ENCODE data around the gene AGAP1. TPM values are rescaled to one million over a fixed set of nuclear protein-coding genes. Genes with fewer than 3 reads are reported as not detected.

The AGAP1 gene
- total RNA-seq, 3 donors from 2014 or later (not counting 1 experiment from before 2014, with no cell fraction given): 42.0 to 56.4 (median 45.7) TPM

DNA sequence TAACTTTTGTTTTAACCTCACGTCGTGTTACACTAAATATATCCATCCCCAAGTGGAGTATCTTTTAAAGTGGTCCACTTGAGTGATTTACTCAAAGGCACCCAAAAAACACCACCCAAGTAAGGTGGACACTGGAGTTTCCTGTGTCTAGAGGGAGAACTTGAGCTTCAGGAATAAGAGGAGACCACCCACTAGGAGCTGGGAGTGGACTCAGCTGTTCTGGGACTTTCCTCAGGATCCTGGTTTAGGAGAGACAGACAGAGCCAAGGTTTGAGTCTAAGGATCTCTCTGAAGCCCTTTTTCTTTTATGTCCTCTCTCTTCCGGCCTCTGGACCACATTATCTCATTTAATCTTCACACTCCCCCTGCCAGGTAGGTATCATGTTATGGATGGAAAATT, 523.6 kb downstream of the AGAP1 start:
- Histone ChIP-seq H3K9me3 (ENCODE audit: control insufficient read depth, insufficient read depth, low read length) (no peaks in the 10 kb centered on the region), H3K27me3 (ENCODE audit: control insufficient read depth, insufficient read depth, low read length) (no peaks in the 10 kb centered on the region), H3K27ac (ENCODE audit: low read length) (no peak overlapping the region), H3K36me3 (ENCODE audit: control insufficient read depth, insufficient read depth, low read length) (no peaks in the 10 kb centered on the region), H3K4me3 (ENCODE audit: low read length) (no peak overlapping the region), H3K4me1 (ENCODE audit: control insufficient read depth, insufficient read depth, low read length) (no peaks in the 10 kb centered on the region)
- WGBS (ENCODE audit: insufficient coverage): no CpG with 5 or more reads among the region's 3 CpGs
- H3K9me3 Mint-ChIP-seq: no peaks in the 10 kb centered on the region
- no peak overlapping the region for H3K4me3 Mint-ChIP-seq
- DNase-seq (no peak), ATAC-seq (no peak)
- peaks cover 15 to 16% of the 10 kb centered on the region in 2 donors for H3K4me1 Mint-ChIP-seq
- intact Hi-C loops (cut with micrococcal nuclease): no loop called here
- H3K27me3 Mint-ChIP-seq (ENCODE audit: low read depth in 2 of 2): peaks cover 4 to 9% of the 10 kb centered on the region in 2 donors
- TF ChIP-seq, protein P1, sequence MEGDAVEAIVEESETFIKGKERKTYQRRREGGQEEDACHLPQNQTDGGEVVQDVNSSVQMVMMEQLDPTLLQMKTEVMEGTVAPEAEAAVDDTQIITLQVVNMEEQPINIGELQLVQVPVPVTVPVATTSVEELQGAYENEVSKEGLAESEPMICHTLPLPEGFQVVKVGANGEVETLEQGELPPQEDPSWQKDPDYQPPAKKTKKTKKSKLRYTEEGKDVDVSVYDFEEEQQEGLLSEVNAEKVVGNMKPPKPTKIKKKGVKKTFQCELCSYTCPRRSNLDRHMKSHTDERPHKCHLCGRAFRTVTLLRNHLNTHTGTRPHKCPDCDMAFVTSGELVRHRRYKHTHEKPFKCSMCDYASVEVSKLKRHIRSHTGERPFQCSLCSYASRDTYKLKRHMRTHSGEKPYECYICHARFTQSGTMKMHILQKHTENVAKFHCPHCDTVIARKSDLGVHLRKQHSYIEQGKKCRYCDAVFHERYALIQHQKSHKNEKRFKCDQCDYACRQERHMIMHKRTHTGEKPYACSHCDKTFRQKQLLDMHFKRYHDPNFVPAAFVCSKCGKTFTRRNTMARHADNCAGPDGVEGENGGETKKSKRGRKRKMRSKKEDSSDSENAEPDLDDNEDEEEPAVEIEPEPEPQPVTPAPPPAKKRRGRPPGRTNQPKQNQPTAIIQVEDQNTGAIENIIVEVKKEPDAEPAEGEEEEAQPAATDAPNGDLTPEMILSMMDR (IDR thresholded peaks at IDR 0.05): no peak
- no peaks in the 10 kb centered on the region for H3K36me3 Mint-ChIP-seq
- H3K27ac Mint-ChIP-seq: no peak overlapping the region

DNA sequence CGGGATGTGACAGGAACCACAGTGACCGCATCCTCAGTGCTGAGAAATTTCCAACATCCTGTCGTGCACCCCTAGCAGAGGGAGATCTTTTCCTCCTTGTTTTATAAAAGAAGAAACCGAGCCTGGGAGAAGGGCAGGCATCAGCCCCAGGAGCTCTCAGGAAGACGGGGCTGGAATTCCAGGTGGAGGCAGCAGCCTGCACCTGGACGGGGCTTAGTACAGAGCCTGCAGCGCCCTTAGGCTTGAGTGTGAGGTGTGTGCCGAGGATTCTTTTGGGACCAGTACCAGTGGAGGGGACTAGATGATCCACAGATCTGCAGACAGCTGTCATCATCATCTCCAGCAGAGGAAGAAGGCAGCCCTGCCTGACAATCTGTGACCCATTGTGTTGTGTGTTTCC, 525.6 kb downstream of the AGAP1 start:
- no peak for ATAC-seq
- no peaks in the 10 kb centered on the region for H3K9me3 ChIP-seq (ENCODE audit: control insufficient read depth, insufficient read depth, low read length)
- H3K27ac Mint-ChIP-seq: no peak overlapping the region
- intact Hi-C loops (cut with micrococcal nuclease): no loop called here
- no peaks in the 10 kb centered on the region for H3K4me1 ChIP-seq (ENCODE audit: control insufficient read depth, insufficient read depth, low read length)
- H3K27me3 ChIP-seq (ENCODE audit: control insufficient read depth, insufficient read depth, low read length): no peaks in the 10 kb centered on the region
- H3K4me3 ChIP-seq (ENCODE audit: low read length): no peak overlapping the region
- no peak overlapping the region for H3K4me3 Mint-ChIP-seq
- DNase-seq: no peak
- H3K4me1 Mint-ChIP-seq: peaks cover 8 to 9% of the 10 kb centered on the region in 2 donors
- no peaks in the 10 kb centered on the region for H3K36me3 ChIP-seq (ENCODE audit: control insufficient read depth, insufficient read depth, low read length)
- TF ChIP-seq, protein P1 (IDR thresholded peaks at IDR 0.05): no peak
- H3K27me3 Mint-ChIP-seq (ENCODE audit: low read depth in 2 of 2): peaks cover 4 to 9% of the 10 kb centered on the region in 2 donors
- H3K27ac ChIP-seq (ENCODE audit: low read length): no peak overlapping the region
- H3K9me3 Mint-ChIP-seq: no peaks in the 10 kb centered on the region
- WGBS (ENCODE audit: insufficient coverage): 88% methylated on average over 8 of the region's 8 CpGs
- no peaks in the 10 kb centered on the region for H3K36me3 Mint-ChIP-seq

DNA sequence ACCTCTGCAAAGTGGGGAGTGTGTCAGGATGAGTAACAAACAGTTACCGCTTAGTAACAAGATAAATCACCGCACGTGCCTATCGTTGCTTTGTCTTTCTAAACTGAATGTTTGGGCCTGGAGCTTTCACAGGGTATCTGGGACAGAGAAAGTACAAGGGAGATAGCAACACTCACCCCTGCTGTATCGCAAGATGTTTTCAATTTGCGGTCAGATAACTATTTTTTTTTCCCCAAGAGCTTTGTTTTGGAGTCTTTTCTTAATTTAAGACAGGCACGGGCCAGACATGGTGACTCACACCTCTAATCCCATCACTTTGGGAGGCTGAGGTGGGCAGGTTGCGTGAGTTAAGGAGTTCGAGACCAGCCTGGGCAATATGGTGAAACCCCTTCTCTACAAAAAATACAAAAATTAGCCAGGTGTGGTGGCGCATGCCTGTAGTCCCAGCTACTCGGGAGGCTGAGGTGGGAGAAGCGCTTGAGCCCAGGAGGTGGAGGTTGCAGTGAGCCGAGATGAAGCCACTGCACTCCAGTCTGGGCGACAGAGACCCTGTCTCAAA, 527.7 kb downstream of the AGAP1 start:
- Mint-ChIP-seq H3K9me3 (no peaks in the 10 kb centered on the region), H3K36me3 (no peaks in the 10 kb centered on the region), H3K4me1 (no peaks in the 10 kb centered on the region), H3K4me3 (no peak overlapping the region), H3K27ac (no peak overlapping the region), H3K27me3 (ENCODE audit: low read depth in 2 of 2) (no peaks in the 10 kb centered on the region)
- Histone ChIP-seq H3K9me3 (ENCODE audit: control insufficient read depth, insufficient read depth, low read length) (no peaks in the 10 kb centered on the region), H3K27me3 (ENCODE audit: control insufficient read depth, insufficient read depth, low read length) (no peaks in the 10 kb centered on the region), H3K4me3 (ENCODE audit: low read length) (no peak overlapping the region), H3K27ac (ENCODE audit: low read length) (no peak overlapping the region), H3K4me1 (ENCODE audit: control insufficient read depth, insufficient read depth, low read length) (no peaks in the 10 kb centered on the region), H3K36me3 (ENCODE audit: control insufficient read depth, insufficient read depth, low read length) (no peaks in the 10 kb centered on the region)
- intact Hi-C loops (cut with micrococcal nuclease): no loop called here
- DNase-seq (no peak), ATAC-seq (no peak)
- WGBS (ENCODE audit: insufficient coverage): 95% methylated on average over 12 of the region's 14 CpGs
- TF ChIP-seq, protein P1 (IDR thresholded peaks at IDR 0.05): no peak

DNA sequence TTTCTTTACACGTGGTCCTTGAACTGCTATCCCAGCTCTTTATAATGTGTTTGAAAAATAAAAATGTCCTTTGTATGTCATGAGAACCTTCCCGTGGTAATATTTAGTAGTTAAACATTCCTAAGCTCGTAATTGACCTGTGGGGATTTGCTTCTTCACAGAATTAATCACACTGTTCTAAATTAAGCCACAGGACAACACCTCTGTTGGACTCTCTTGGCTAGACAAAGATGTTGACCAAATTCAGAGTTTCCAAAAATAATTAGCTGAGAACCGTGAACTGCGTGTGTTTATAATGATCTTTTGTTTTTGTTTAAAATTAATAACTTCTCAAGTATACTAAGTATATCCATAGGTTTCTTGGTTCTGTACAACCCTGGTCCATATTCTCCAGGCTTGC, 528.3 kb downstream of the AGAP1 start:
- intact Hi-C loops (cut with micrococcal nuclease): no loop called here
- Histone ChIP-seq H3K9me3 (ENCODE audit: control insufficient read depth, insufficient read depth, low read length) (no peaks in the 10 kb centered on the region), H3K27me3 (ENCODE audit: control insufficient read depth, insufficient read depth, low read length) (no peaks in the 10 kb centered on the region), H3K36me3 (ENCODE audit: control insufficient read depth, insufficient read depth, low read length) (no peaks in the 10 kb centered on the region), H3K27ac (ENCODE audit: low read length) (no peak overlapping the region), H3K4me3 (ENCODE audit: low read length) (no peak overlapping the region), H3K4me1 (ENCODE audit: control insufficient read depth, insufficient read depth, low read length) (no peaks in the 10 kb centered on the region)
- Mint-ChIP-seq H3K27me3 (ENCODE audit: low read depth in 2 of 2) (no peaks in the 10 kb centered on the region), H3K9me3 (no peaks in the 10 kb centered on the region), H3K4me1 (no peaks in the 10 kb centered on the region), H3K36me3 (no peaks in the 10 kb centered on the region), H3K27ac (no peak overlapping the region), H3K4me3 (no peak overlapping the region)
- ATAC-seq (no peak), DNase-seq (no peak)
- WGBS (ENCODE audit: insufficient coverage): 83% methylated on average over 1 of the region's 5 CpGs
- TF ChIP-seq, protein P1 (IDR thresholded peaks at IDR 0.05): no peak

All from natural killer cell (primary cell).